Thyroid gland (tissue), 4 donors: Measurements from ENCODE around the gene MUC2. TPM values are rescaled to one million over a fixed set of nuclear protein-coding genes. Genes with fewer than 3 reads are reported as not detected.

Source experiments
- DNase-seq, 2 donors: peaks; one replicate each; pipeline ENCODE4 v3.0.0-alpha.2; 2019
- H3K27ac ChIP-seq, 3 donors: fragments of 200-600 bp; sonication (generic); 1 replicate in 2 of 3; 2 replicates in 1 of 3; pipeline ENCODE4 v1.5.1; 2016 to 2019; ENCODE audit warnings: mild to moderate bottlenecking in 1 of 3, moderate library complexity in 1 of 3
- H3K27me3 ChIP-seq: fragments of 200-600 bp; sonication (generic); one replicate; pipeline ENCODE4 v1.5.1; 2019
- H3K36me3 ChIP-seq, 2 donors: fragments of 200-600 bp; sonication (generic); one replicate each; pipeline ENCODE4 v1.5.1; 2016 to 2019
- H3K4me1 ChIP-seq, 2 donors: fragments of 200-600 bp; sonication (generic); one replicate each; pipeline ENCODE4 v1.5.1; 2017 to 2019
- H3K4me3 ChIP-seq, 3 donors: fragments of 200-600 bp; sonication (generic); replicated peaks in 1 of 3; 1 replicate in 2 of 3; 2 replicates in 1 of 3; pipeline ENCODE4 v1.5.1; 2016; ENCODE audit warnings: mild to moderate bottlenecking in 1 of 3
- H3K9me3 ChIP-seq: fragments of 200-600 bp; sonication (generic); one replicate; pipeline ENCODE4 v1.5.1; 2017
- POLR2A ChIP-seq, 2 donors: fragments of 450-650 bp; IDR thresholded peaks; one replicate each; pipeline ENCODE4 v1.6.1; 2017; ENCODE audit warnings: antibody characterized with exemption in 2 of 2, mild to moderate bottlenecking in 2 of 2, moderate library complexity in 1 of 2
- WGBS, 2 donors: methylation state at CpG; one replicate each; pipeline ENCODE4 v1.1.5; 2017; 5-methylcytosine and 5-hydroxymethylcytosine counted together
- intact Hi-C: fragments of 100-400 bp; cut with DNase I; formaldehyde crosslinking; loops from one replicate; pipeline ENCODE4 v1.15.1; 2023
- total RNA-seq, 4 donors: library from RNA; depleted of rRNA; stranded (reverse); fragments of >200 nt; gene quantifications; one replicate each; pipeline ENCODE4 v1.2.3, GENCODE V29; 2016
- TF ChIP-seq, protein P1 (sequence below), 6 experiments: fragments of 200-600 bp in 3 of 6; fragments of 450-650 bp in 3 of 6; sonication (generic) in 3 of 6; IDR thresholded peaks; one replicate each; pipeline ENCODE4 v1.5.1; 2016 to 2019; ENCODE audit warnings: antibody characterized with exemption in 6 of 6, mild to moderate bottlenecking in 2 of 6, inconsistent platforms in 1 of 6, moderate library complexity in 1 of 6

The MUC2 gene
- total RNA-seq, 4 donors from 2014 or later, result not detected

DNA sequence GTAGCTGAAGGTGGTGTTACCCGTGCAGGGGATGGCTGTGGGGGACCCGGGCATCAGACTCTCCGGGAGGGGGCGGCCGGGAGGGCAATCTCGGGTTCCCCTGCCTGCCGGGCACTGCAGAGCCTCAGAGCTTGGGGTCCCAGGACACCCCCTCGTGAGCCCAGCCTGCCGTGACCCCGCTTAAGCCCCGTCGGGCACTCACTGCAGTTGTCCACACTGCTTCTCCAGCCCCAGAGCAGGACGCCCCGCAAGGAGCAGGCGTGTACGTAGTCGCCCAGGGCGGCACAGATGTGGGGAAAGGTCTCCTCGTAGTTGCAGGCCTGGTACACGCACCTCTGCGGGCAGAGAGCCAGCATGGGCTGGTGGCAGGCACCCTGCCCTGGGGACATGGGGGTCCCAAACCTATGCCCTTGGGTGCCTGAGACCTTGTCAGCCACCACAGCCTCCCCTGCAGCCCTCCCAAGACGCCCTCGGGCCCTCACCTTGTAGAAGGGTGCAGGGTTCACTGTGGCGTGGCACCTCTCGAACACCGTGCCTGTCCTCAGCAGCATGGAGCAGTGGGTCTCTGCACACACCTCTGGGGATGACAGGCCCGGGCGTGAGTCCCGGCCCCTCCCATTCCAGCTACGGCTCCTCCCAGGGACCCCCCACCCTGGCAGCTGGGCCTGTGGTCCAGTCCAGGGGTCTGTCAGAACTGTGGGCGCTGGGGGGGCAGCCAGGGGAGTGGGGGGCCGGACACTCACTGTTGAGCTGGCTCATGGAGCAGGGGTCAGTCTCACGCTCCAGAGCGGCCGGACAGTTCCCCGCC is 47.0 kb upstream of the MUC2 start:
- H3K36me3 ChIP-seq, result no peaks in the 10 kb centered on the region
- no peaks in the 10 kb centered on the region for H3K27me3 ChIP-seq
- no peak overlapping the region for H3K27ac ChIP-seq
- no peaks in the 10 kb centered on the region for H3K4me1 ChIP-seq
- no peak overlapping the region for H3K4me3 ChIP-seq
- intact Hi-C loops, result no loop called here
- no peak for TF ChIP-seq POLR2A (IDR thresholded peaks at IDR 0.05)
- TF ChIP-seq, protein P1, sequence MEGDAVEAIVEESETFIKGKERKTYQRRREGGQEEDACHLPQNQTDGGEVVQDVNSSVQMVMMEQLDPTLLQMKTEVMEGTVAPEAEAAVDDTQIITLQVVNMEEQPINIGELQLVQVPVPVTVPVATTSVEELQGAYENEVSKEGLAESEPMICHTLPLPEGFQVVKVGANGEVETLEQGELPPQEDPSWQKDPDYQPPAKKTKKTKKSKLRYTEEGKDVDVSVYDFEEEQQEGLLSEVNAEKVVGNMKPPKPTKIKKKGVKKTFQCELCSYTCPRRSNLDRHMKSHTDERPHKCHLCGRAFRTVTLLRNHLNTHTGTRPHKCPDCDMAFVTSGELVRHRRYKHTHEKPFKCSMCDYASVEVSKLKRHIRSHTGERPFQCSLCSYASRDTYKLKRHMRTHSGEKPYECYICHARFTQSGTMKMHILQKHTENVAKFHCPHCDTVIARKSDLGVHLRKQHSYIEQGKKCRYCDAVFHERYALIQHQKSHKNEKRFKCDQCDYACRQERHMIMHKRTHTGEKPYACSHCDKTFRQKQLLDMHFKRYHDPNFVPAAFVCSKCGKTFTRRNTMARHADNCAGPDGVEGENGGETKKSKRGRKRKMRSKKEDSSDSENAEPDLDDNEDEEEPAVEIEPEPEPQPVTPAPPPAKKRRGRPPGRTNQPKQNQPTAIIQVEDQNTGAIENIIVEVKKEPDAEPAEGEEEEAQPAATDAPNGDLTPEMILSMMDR (IDR thresholded peaks at IDR 0.05), result no peak
- no peak for DNase-seq
- 77 to 96% methylated on average over 6 to 8 of the region's 36 CpGs for WGBS, 2 donors
- H3K9me3 ChIP-seq, result no peaks in the 10 kb centered on the region

- Histone ChIP-seq H3K27ac (no peak overlapping the region), H3K4me3 (no peak overlapping the region), H3K9me3 (no peaks in the 10 kb centered on the region), H3K27me3 (no peaks in the 10 kb centered on the region), H3K4me1 (no peaks in the 10 kb centered on the region), H3K36me3 (no peaks in the 10 kb centered on the region)
- intact Hi-C loops, result no loop called here
- WGBS, 2 donors, result 81 to 90% methylated on average over 17 of the region's 17 CpGs
- DNase-seq, result no peak
- no peak for TF ChIP-seq POLR2A (IDR thresholded peaks at IDR 0.05)
Measured at GRCh38 chr11:1028291-1028540, 46.5 kb upstream of the MUC2 start.

GRCh38 chr11:1028616-1029015 is 46.1 kb upstream of the MUC2 start:
- intact Hi-C loops, result no loop called here
- WGBS, 2 donors, result 83% methylated on average over 12 of the region's 14 CpGs; no CpG with 5 or more reads in 1 of the 2 donors
- Histone ChIP-seq H3K36me3 (no peaks in the 10 kb centered on the region), H3K27ac (no peak overlapping the region), H3K4me3 (no peak overlapping the region), H3K4me1 (no peaks in the 10 kb centered on the region), H3K27me3 (no peaks in the 10 kb centered on the region), H3K9me3 (no peaks in the 10 kb centered on the region)
- TF ChIP-seq, protein P1 (IDR thresholded peaks at IDR 0.05), result no peak
- no peak for TF ChIP-seq POLR2A (IDR thresholded peaks at IDR 0.05)
- DNase-seq, result no peak

DNA sequence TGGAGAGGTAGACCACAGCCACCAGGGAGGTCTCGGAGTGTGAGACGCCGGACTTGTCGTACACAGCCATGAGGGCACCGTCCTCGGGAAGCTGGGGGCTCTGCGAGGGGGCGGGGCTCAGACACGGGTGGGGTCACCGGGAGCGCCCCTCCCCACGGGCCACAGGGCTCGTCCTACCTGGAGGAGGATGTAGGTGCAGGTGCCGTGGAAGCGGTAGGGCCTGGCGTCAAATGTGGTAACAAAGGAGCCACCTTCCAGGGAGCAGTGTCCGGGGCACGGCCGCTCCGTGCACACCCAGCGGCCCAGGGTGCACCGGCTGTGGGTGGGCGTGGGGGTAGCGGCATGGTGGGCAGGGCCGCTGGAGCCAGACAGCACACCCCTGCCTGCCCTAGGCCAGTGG is 45.6 kb upstream of the MUC2 start:
- Histone ChIP-seq H3K4me3 (no peak overlapping the region), H3K27ac (no peak overlapping the region), H3K27me3 (no peaks in the 10 kb centered on the region), H3K4me1 (no peaks in the 10 kb centered on the region), H3K9me3 (no peaks in the 10 kb centered on the region), H3K36me3 (no peaks in the 10 kb centered on the region)
- intact Hi-C loops, result no loop called here
- TF ChIP-seq, protein P1 (IDR thresholded peaks at IDR 0.05), result no peak
- no peak for TF ChIP-seq POLR2A (IDR thresholded peaks at IDR 0.05)
- no peak for DNase-seq
- 82 to 90% methylated on average over 16 to 24 of the region's 25 CpGs for WGBS, 2 donors

DNA sequence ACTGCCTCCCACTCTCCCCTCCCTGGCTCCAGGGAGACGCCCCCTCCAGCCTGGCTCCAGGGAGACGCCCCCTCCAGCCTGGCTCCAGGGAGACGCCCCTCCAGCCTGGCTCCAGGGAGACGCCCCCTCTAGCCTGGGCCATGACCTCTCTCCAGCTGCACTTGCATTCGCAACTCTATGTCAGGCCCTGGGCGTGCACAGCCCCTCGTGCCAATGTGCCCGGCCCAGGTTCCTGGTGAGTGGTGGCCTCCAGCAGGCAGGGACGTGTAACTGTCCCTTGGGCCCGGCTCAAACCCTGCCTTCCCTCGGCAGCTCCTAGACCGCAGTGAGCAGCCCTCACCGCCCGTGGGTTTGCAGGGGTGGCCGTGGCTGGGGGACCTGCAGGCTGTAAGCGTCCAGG is 45.0 kb upstream of the MUC2 start:
- Histone ChIP-seq H3K9me3 (no peaks in the 10 kb centered on the region), H3K36me3 (no peaks in the 10 kb centered on the region), H3K4me1 (no peaks in the 10 kb centered on the region), H3K4me3 (no peak overlapping the region), H3K27ac (no peak overlapping the region), H3K27me3 (no peaks in the 10 kb centered on the region)
- intact Hi-C loops, result no loop called here
- DNase-seq, result no peak
- 59 to 67% methylated on average over 1 to 5 of the region's 16 CpGs for WGBS, 2 donors
- TF ChIP-seq, protein P1 (IDR thresholded peaks at IDR 0.05), result no peak
- no peak for TF ChIP-seq POLR2A (IDR thresholded peaks at IDR 0.05)
